B cell (primary cell): ENCODE data around the gene ISL2.

ENCODE experiments used
- CTCF ChIP-seq: fragments of 200-600 bp; IDR thresholded peaks from one replicate; pipeline ENCODE4 v1.8.0; 2022; ENCODE audit warnings: antibody characterized with exemption, mild to moderate bottlenecking
- EZH2 ChIP-seq: IDR thresholded peaks from 2 replicates; pipeline ENCODE4 v1.6.1; 2012; ENCODE audit warnings: borderline replicate concordance, low read depth, mild to moderate bottlenecking, moderate library complexity, low read length; ENCODE audit not compliant: insufficient read depth, poor library complexity, severe bottlenecking

DNA sequence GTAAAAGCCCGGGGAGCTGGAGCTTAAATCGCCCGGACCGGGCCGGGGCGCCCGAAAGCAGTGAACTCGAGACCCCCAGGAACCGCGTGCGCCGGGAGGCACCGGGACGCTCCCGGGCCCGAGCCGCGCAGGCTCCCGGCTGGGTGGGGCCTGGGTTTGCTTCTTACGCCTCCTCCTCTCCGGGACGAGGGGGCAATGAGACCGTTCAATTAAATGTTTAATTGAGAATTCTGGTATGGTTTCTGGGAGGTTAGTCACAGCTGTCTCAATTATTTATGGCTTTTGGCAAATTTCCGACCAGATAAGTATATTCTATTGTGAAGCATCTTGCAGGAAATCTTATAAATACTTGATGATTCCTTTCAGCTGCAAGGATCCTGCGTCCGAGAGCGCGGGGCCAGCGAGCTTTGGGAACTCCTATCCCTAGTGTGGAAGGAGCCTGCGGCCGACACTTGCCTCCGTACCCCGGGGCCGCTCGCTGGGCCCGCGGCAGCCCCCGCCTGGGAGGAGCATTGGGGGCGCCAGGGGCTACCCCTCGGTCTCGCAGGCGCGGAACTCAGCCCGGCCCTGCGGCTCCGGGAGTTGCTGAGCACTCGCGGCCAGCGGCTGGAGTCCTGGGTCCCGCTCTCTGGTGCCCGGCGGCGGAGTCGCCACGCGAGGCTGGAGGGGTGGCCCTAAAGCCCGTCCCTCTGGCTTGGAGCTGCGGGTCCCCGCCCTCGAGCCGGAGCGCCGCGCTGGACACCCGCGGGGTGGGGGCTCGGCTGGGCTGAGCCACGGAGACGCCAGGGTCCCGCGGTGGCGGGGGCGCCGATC is 10.3 kb downstream of the ISL2 start:
- TF ChIP-seq CTCF (no peak), EZH2 (peak; percentile 92)
